WERI-Rb-1 (cell line): ENCODE results near the gene DGAT2.

Experiments used
- DNase-seq: peaks from one replicate; pipeline ENCODE4 v3.0.0-alpha.2; 2020
- H3K27ac ChIP-seq: fragments of 250-450 bp; sonication (Bioruptor Pico); 2 replicates; pipeline ENCODE4 v1.5.1; 2020; ENCODE audit warnings: mild to moderate bottlenecking, moderate library complexity
- H3K27me3 ChIP-seq: fragments of 250-450 bp; sonication (Bioruptor Pico); 2 replicates; pipeline ENCODE4 v1.5.1; 2021; ENCODE audit warnings: mild to moderate bottlenecking, low read depth, moderate library complexity; ENCODE audit not compliant: insufficient read depth, severe bottlenecking
- H3K36me3 ChIP-seq: fragments of 250-450 bp; sonication (Bioruptor Pico); 2 replicates; pipeline ENCODE4 v1.5.1; 2020; ENCODE audit warnings: mild to moderate bottlenecking, moderate library complexity
- H3K4me3 ChIP-seq: 2 replicates; pipeline ENCODE4 v1.5.1; 2011; ENCODE audit warnings: low read depth, mild to moderate bottlenecking, control low read depth, low read length
- H3K9me3 ChIP-seq: fragments of 250-450 bp; sonication (Bioruptor Pico); 2 replicates; pipeline ENCODE4 v1.5.1; 2021; ENCODE audit warnings: mild to moderate bottlenecking, moderate library complexity; ENCODE audit not compliant: severe bottlenecking
- TF ChIP-seq, protein P1 (sequence below): IDR thresholded peaks from 2 replicates; pipeline ENCODE4 v1.5.1; 2011; ENCODE audit warnings: low read depth, mild to moderate bottlenecking, control low read depth, inconsistent platforms, low read length

The DGAT2 gene

DNA sequence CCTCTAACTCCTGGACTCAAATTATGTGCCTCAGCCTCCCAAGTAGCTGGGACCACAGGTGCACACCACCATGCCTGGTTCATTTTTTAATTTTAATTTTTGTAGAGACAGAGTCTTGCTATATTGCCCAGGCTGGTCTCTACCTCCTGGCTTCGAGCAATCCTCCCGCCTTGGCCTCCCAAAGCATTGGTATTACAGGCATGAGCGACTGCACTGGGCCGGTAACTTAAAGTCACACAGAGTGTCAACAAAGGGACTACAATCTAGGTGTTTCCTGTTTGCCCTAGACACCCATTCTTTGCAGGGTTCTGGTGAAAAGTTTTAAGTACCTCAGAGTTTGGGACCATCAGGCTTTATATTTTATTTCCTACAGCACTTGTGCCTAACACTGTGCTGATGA, 54.8 kb downstream of the DGAT2 start:
- H3K36me3 ChIP-seq: no peaks in the 10 kb centered on the region
- no peaks in the 10 kb centered on the region for H3K9me3 ChIP-seq
- H3K27ac ChIP-seq: no peak overlapping the region
- TF ChIP-seq, protein P1, sequence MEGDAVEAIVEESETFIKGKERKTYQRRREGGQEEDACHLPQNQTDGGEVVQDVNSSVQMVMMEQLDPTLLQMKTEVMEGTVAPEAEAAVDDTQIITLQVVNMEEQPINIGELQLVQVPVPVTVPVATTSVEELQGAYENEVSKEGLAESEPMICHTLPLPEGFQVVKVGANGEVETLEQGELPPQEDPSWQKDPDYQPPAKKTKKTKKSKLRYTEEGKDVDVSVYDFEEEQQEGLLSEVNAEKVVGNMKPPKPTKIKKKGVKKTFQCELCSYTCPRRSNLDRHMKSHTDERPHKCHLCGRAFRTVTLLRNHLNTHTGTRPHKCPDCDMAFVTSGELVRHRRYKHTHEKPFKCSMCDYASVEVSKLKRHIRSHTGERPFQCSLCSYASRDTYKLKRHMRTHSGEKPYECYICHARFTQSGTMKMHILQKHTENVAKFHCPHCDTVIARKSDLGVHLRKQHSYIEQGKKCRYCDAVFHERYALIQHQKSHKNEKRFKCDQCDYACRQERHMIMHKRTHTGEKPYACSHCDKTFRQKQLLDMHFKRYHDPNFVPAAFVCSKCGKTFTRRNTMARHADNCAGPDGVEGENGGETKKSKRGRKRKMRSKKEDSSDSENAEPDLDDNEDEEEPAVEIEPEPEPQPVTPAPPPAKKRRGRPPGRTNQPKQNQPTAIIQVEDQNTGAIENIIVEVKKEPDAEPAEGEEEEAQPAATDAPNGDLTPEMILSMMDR: no peak
- no peaks in the 10 kb centered on the region for H3K27me3 ChIP-seq
- DNase-seq: no peak
- no peak overlapping the region for H3K4me3 ChIP-seq

DNA sequence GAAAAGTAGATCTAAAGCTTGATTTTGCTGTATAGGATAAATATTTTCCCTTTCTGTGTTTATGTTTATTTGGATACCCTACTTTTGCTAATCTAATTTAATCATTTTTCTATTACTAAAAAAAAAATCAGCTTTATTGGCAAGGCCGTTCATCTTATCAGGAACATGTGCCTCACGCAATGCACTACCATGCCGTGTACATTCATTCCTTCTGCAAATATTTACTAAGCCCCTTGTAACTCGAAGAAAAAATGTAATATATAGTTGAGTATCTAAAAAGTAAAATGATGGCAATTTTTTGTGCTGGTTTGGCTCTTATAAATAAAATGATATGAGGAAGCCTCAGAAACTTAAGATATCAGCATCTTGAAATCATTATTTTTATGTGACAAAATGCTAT, 55.4 kb downstream of the DGAT2 start:
- H3K4me3 ChIP-seq: no peak overlapping the region
- no peak overlapping the region for H3K27ac ChIP-seq
- no peaks in the 10 kb centered on the region for H3K36me3 ChIP-seq
- H3K27me3 ChIP-seq: no peaks in the 10 kb centered on the region
- TF ChIP-seq, protein P1: no peak
- H3K9me3 ChIP-seq: no peaks in the 10 kb centered on the region
- no peak for DNase-seq

DNA sequence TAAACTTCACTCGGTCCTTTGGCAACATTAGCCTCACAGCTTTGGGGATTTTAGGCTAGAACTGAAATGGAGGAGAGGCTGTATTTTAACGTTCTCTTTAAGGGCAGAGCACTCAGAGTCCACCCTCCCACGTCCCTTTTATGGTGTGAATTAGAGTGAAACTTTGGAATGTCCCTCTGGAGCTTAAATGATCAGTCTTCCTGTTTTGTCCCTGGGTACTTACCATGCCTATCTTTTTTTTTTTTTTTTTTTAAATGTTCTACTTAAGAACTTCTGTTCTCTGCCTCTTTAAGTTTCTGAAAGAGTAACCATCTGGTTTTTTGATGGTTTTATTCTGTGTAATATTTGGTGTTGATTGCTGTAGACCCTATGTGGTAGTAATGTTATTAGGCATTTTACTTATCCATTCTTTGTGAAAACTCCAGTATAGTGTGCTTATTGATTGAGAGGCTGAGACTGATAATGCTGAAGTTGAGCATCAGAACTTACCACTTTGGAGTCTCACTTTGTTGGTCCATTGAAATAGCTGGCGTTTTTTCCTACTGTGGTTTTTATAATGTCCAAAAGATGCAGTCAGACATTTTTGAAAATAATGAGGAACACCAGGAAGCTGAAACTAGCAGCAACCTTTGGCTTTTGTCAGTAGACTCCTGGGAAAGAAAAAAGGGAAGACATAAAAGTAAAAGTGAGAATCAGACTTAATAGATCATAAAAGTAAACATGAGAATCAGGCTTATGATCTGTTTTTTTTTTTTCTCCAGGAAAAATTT, 58.1 kb downstream of the DGAT2 start:
- no peak for DNase-seq
- no peak overlapping the region for H3K27ac ChIP-seq
- no peaks in the 10 kb centered on the region for H3K36me3 ChIP-seq
- no peak overlapping the region for H3K4me3 ChIP-seq
- TF ChIP-seq, protein P1: no peak
- no peaks in the 10 kb centered on the region for H3K9me3 ChIP-seq
- H3K27me3 ChIP-seq: no peaks in the 10 kb centered on the region

DNA sequence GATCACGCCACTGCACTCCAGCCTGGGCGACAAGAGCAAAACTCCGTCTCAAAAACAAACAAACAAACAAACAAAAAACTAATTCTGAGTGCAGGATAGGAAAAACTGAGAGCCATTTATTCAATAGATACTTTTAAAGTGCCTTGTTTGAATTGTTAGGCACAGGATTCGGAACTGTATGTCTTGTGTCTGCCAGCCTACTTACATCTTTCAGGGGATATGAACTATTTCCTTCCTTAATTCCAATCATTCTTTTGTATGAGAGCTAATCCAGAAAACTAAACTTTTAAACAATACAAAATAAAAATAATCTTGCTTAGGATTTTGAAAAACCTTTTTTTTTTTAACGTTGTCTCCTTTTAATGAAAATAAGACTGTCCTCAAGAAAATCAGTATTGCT, 59.0 kb downstream of the DGAT2 start:
- H3K9me3 ChIP-seq: no peaks in the 10 kb centered on the region
- no peaks in the 10 kb centered on the region for H3K27me3 ChIP-seq
- no peak for DNase-seq
- no peak overlapping the region for H3K27ac ChIP-seq
- H3K4me3 ChIP-seq: no peak overlapping the region
- TF ChIP-seq, protein P1: no peak
- H3K36me3 ChIP-seq: peaks cover 3% of the 10 kb centered on the region; the same call in 1 of the 2 replicates

DNA sequence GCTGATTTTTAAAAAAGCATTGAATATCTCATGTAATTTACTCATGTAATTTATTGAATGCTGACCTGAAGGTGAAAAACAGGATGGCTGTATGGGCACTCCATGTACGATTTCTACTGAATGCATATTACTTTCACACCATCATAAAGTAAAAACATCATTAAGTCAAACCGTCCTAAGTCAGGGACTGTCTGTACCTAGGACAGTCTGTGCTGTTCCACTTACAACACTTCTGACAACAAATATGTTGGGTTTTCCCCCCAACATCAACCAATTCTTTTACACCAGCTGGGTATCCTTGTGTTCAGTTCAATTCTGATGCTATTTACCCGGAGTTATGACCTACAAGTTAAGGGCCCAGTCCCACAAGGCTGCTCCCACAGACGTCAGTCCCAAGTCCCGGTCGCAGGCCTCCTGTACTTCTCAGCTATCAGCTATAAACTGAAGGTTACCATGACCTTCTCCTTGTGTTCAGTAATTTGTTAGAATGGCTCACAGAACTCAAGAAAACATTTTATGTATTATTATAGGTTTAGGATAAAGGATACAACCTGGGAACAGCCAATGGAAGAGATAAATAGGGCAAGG, 63.4 kb downstream of the DGAT2 start:
- Histone ChIP-seq H3K27me3 (no peaks in the 10 kb centered on the region), H3K9me3 (no peaks in the 10 kb centered on the region), H3K36me3 (peaks cover 3% of the 10 kb centered on the region; the same call in 1 of the 2 replicates), H3K4me3 (no peak overlapping the region), H3K27ac (no peak overlapping the region; the same call in 1 of the 2 replicates)
- no peak for DNase-seq
- TF ChIP-seq, protein P1: no peak

DNA sequence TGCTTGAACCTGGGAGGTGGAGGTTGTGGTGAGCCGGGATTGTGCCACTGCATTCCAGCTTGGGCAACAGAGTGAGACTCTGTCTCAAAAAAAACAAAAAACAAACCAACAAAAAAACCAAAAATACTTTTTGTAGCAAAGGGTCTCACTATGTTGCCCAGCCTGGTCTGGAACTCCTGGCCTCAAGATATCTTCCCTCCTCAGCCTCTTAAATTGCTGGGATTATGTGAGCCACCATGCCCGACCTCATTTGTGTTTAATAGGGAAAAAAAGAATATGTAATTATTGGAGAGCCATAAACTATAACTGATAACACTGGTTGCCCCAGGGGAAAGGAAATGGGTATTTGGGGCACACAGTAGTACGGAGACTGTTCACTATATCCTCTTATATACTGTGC, 66.2 kb downstream of the DGAT2 start:
- DNase-seq: no peak
- Histone ChIP-seq H3K27me3 (no peaks in the 10 kb centered on the region), H3K4me3 (no peak overlapping the region), H3K27ac (no peak overlapping the region), H3K36me3 (peaks cover 3% of the 10 kb centered on the region; the same call in 1 of the 2 replicates), H3K9me3 (no peaks in the 10 kb centered on the region)
- TF ChIP-seq, protein P1: no peak
